Measurements from ENCODE around the gene LRRC7. TPM values are rescaled to one million over a fixed set of nuclear protein-coding genes. Genes with fewer than 3 reads are reported as not detected.
"Not testable (repeated sequence)": the region's sequence is repeated elsewhere in the genome, so short reads cannot be mapped to it uniquely, and the experiment has no call there.

Gene LRRC7
- total RNA-seq, 1 donor from 2014 or later: not detected

DNA sequence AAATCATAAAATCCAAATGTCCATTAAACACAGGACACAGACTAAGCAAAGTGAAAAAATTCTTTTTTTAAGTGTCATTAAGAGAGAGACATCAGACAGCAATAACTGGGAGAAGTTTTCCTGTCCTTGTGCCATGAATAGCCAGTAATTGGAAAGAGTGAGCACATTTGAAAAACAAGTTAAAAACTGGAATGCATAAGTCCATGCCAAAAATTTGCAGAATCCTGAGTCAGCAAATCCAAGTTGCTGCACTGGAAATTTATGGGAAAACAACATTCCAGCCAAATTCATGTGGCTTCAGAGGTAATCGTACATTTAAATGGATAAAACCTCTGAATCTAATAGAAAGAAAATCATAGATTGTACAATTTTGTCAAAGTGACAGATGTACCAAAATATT lies 346.3 kb downstream of the LRRC7 start:
- H3K4me3 ChIP-seq (ENCODE audit: low read depth, low read length): no peak overlapping the region
- TF ChIP-seq, protein P1, sequence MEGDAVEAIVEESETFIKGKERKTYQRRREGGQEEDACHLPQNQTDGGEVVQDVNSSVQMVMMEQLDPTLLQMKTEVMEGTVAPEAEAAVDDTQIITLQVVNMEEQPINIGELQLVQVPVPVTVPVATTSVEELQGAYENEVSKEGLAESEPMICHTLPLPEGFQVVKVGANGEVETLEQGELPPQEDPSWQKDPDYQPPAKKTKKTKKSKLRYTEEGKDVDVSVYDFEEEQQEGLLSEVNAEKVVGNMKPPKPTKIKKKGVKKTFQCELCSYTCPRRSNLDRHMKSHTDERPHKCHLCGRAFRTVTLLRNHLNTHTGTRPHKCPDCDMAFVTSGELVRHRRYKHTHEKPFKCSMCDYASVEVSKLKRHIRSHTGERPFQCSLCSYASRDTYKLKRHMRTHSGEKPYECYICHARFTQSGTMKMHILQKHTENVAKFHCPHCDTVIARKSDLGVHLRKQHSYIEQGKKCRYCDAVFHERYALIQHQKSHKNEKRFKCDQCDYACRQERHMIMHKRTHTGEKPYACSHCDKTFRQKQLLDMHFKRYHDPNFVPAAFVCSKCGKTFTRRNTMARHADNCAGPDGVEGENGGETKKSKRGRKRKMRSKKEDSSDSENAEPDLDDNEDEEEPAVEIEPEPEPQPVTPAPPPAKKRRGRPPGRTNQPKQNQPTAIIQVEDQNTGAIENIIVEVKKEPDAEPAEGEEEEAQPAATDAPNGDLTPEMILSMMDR (conservative IDR thresholded peaks at IDR 0.05; ENCODE audit: low read depth, low read length): no peak
- no peak for DNase-seq (ENCODE audit: low read depth)

DNA sequence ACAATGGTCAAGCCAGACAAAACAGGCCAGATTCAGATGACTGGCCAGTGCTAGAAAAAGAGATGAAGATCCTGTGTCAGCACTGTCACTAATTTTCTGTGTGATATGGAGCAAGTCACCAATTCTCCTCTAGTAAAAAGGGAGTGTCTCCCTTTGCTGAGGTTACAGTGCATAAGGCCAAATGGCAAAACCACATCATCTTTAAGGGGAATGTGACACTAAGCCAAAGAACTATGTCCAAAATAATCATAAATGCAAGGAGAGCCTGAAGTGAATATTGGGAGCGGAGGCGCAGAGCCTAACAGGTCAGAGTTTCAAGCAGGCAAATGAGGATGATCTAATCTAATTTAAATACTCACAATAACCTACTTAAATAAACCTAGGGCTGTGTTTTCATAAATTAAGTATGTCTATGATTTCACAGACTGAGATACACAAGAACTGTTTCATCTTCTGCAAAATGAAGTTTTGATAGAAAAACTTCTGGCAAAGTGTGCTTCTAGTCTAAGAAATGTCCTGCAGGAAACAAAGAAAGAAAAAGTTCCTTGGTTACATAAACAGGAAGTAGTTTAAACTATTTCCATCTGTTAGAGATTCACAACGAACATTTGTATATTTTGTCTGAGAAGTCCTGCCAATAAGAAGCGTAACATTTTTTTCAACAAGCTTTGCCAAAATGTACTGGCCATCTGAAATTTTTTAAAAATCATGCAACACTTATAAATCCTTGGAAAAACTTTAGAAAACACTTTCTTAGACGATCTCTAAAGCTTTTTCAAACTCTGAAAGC lies 347.4 kb downstream of the LRRC7 start:
- DNase-seq (ENCODE audit: low read depth): no peak
- TF ChIP-seq, protein P1 (conservative IDR thresholded peaks at IDR 0.05; ENCODE audit: low read depth, low read length): no peak
- no peak overlapping the region for H3K4me3 ChIP-seq (ENCODE audit: low read depth, low read length)

DNA sequence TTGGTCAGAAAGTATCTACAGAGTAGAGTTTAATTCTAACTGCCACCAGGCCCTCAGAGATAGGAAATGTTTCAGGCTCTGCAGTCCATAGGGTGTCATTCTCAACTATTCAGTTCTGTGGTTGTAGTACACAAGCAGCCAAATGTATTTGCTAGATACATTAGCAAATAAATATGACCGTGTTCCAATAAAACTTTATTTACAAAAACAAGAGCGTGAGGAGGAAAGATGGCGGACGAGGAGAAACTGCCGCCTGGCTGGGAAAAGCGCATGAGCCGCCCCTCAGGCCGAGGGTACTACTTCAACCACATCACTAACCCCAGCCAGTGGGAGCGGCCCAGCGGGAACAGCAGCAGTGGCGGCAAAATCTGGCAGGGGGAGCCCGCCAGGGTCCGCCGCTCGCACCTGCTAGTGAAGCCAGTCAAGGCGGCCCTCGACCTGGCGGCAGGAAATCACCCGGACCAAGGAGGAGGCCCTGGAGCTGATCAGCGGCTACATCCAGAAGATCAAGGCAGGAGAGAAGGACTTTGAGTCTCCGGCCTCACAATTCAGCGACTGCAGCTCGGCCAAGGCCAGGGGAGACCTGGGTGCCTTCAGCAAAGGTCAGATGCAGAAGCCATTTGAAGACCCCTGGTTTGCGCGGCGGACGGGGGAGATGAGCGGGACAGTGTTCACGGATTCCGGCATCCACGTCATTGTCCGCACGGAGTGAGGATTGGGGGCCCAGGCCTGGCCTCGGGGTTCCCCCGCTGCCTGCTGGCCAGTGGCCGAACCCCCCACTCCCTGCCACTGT lies 351.6 kb downstream of the LRRC7 start:
- H3K4me3 ChIP-seq (ENCODE audit: low read depth, low read length): no peak overlapping the region
- no peak for DNase-seq (ENCODE audit: low read depth)
- TF ChIP-seq, protein P1 (conservative IDR thresholded peaks at IDR 0.05; ENCODE audit: low read depth, low read length): no peak

DNA sequence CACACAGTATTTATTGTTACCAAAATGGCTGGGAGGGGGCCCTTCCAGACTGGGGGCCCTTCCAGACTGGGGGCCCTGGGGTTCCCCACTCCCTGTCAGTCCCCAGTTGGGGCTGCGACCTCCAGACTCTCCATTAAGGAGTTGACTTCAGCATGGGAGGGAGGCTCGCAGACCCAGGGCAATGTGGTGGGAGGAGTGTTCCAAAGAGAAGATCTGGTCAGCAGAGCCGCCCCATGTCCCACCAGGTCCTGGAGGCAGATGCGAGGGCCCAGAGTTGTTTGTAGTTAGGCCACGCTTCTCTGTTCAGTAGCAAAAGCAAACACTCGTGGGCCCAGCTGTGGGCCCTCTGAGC lies 352.2 kb downstream of the LRRC7 start:
- no peak for DNase-seq (ENCODE audit: low read depth)
- TF ChIP-seq, protein P1 (conservative IDR thresholded peaks at IDR 0.05; ENCODE audit: low read depth, low read length): no peak
- H3K4me3 ChIP-seq (ENCODE audit: low read depth, low read length): no peak overlapping the region

DNA sequence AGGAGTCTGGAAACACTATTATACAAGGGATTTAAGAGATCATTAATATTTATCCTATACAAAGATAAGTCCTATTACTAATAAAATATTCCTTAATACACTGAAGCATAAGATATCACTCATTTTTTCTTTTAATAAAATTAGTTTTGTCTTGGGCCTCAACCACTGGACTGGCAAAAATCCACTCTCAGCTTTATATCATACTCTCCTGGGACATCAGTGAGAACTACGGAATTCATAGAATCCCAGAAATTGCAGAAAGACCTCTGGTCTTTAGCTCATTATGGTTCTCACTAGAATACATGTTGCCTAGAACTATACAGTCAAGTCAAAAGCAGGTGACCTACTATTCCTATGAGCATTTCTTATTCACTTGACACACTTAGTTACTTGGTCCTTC lies 352.7 kb downstream of the LRRC7 start:
- TF ChIP-seq, protein P1 (conservative IDR thresholded peaks at IDR 0.05; ENCODE audit: low read depth, low read length): no peak
- H3K4me3 ChIP-seq (ENCODE audit: low read depth, low read length): no peak overlapping the region
- DNase-seq (ENCODE audit: low read depth): no peak

DNA sequence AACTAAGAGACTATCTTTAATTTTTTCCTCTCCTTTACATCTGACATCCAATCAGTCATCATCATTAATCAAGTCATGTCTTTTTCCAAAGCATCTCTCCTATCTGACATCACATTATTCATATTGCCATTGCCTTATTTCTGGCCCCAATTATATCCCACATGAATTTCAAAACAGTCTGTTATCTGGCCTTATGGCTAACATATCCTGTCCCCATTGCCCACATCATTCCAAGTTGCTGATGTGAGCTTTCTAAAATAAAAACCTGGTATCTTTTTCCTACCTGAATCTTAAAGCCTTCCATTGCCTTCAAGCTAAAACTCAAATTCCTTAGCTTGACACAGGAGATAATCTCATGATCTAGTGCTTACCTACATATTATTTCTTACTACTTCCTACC lies 353.8 kb downstream of the LRRC7 start:
- no peak for DNase-seq (ENCODE audit: low read depth)
- TF ChIP-seq, protein P1 (conservative IDR thresholded peaks at IDR 0.05; ENCODE audit: low read depth, low read length): no peak
- no peak overlapping the region for H3K4me3 ChIP-seq (ENCODE audit: low read depth, low read length)

DNA sequence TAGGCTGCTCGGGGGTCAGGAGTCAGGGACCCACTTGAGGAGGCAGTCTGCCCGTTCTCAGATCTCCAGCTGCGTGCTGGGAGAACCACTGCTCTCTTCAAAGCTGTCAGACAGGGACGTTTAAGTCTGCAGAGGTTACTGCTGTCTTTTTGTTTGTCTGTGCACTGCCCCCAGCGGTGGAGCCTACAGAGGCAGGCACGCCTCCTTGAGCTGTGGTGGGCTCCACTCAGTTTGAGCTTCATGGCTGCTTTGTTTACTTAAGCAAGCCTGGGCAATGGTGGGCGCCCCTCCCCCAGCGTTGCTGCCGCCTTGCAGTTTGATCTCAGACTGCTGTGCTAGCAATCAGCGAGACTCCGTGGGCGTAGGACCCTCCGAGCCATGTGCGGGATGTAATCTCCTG lies 360.5 kb downstream of the LRRC7 start:
- not testable (repeated sequence) for H3K4me3 ChIP-seq (ENCODE audit: low read depth, low read length); DNase-seq (ENCODE audit: low read depth)
